HepG2 (cell line): Measurements from ENCODE around the gene RAD21L1. TPM values are rescaled to one million over a fixed set of nuclear protein-coding genes. Genes with fewer than 3 reads are reported as not detected.

Experiments
- ATAC-seq: fragments of 200-7000 bp; cut with Tn5 transposase; 3 replicates; pipeline ENCODE4 v1.9.1; 2020; ENCODE audit warnings: mild to moderate bottlenecking, moderate library complexity
- BruUV-seq: library from RNA; stranded (reverse); fragments of 400-500 nt; replicated peaks from 2 replicates; lab custom pipeline; 2021; lab: Mats Ljungman, UMichigan
- CTCF ChIA-PET: fragments of 300-600 bp; formaldehyde crosslinking; extraction: SDS; loops from one replicate; lab custom pipeline; 2021; ENCODE audit warnings: low total read pairs, inconsistent platforms, low intra/inter-chr PET ratio; lab: Yijun Ruan, JAX
- POLR2A ChIA-PET: fragments of 350-600 bp; sonication (Branson Sonifier 250); formaldehyde crosslinking; loops from one replicate; lab custom pipeline; 2020; ENCODE audit warnings: antibody characterized with exemption, inconsistent platforms; lab: Yijun Ruan, JAX
- DNase-seq: peaks from one replicate; pipeline ENCODE4 v3.0.0-alpha.2; 2015; ENCODE audit warnings: low spot score
- FAIRE-seq: peaks from 3 replicates; lab custom pipeline; 2011; peaks lifted over from hg19 to GRCh38; lab: Jason Lieb, UNC
- H2AFZ ChIP-seq: one replicate; pipeline ENCODE4 v1.6.1; 2011; ENCODE audit warnings: low read length, inconsistent platforms
- H3K27ac ChIP-seq: fragments of 300-600 bp; 3 replicates; pipeline ENCODE4 v1.8.0; 2011; ENCODE audit warnings: mixed run types, mild to moderate bottlenecking, mixed read lengths, low read length, inconsistent platforms; ENCODE audit not compliant: insufficient read depth; ENCODE audit errors: extremely low read length
- H3K27me3 ChIP-seq, 2 experiments: fragments of 200-600 bp in 1 of 2; 2 replicates in 1 of 2; 3 replicates in 1 of 2; pipeline versions ENCODE4 v1.6.0 to v1.8.0; 2011; ENCODE audit warnings: low read length in 2 of 2, mild to moderate bottlenecking in 2 of 2, moderate library complexity in 2 of 2, inconsistent platforms in 1 of 2; ENCODE audit not compliant: insufficient read depth in 2 of 2, control insufficient read depth in 1 of 2
- H3K36me3 ChIP-seq, 2 experiments: fragments of 200-600 bp in 1 of 2; replicated peaks in 1 of 2; 2 replicates in 1 of 2; 3 replicates in 1 of 2; pipeline versions ENCODE4 v1.5.1 to v1.8.0; 2011; ENCODE audit warnings: low read length in 2 of 2, inconsistent platforms in 1 of 2; ENCODE audit not compliant: insufficient read depth in 2 of 2, control insufficient read depth in 1 of 2
- H3K4me1 ChIP-seq: 2 replicates; pipeline ENCODE4 v1.5.1; 2012; ENCODE audit warnings: low read length, inconsistent platforms; ENCODE audit not compliant: insufficient read depth
- H3K4me2 ChIP-seq: 2 replicates; pipeline ENCODE4 v1.6.0; 2011; ENCODE audit warnings: low read depth, low read length, inconsistent platforms
- H3K4me3 ChIP-seq, 3 experiments: fragments of 200-600 bp in 1 of 3; sonication (generic), shearing (Covaris generic) in 1 of 3; replicated peaks in 1 of 3; 2 replicates each; pipeline ENCODE4 v1.5.1; 2011 to 2016; ENCODE audit warnings: low read length in 3 of 3, inconsistent platforms in 2 of 3, low read depth in 2 of 3, mild to moderate bottlenecking in 2 of 3, control low read depth in 1 of 3, mixed read lengths in 1 of 3; ENCODE audit not compliant: insufficient read depth in 1 of 3
- H3K79me2 ChIP-seq: one replicate; pipeline ENCODE4 v1.6.1; 2011; ENCODE audit warnings: low read length, inconsistent platforms; ENCODE audit not compliant: insufficient read depth
- H3K9ac ChIP-seq: 2 replicates; pipeline ENCODE4 v1.6.0; 2011; ENCODE audit warnings: mild to moderate bottlenecking, low read depth, low read length, inconsistent platforms; ENCODE audit not compliant: insufficient read depth
- H3K9me3 ChIP-seq: 2 replicates; pipeline ENCODE4 v1.5.1; 2012; ENCODE audit warnings: mild to moderate bottlenecking, low read length
- H4K20me1 ChIP-seq: 2 replicates; pipeline ENCODE4 v1.6.0; 2011; ENCODE audit warnings: inconsistent platforms, mild to moderate bottlenecking, low read length, moderate library complexity; ENCODE audit not compliant: insufficient read depth
- CC2D1A ChIP-seq: sonication (generic); formaldehyde crosslinking; IDR thresholded peaks from 2 replicates; pipeline ENCODE4 v1.8.1; 2023; ENCODE audit warnings: mild to moderate bottlenecking, missing genetic modification reagents
- MXD1 ChIP-seq: sonication (generic); formaldehyde crosslinking; IDR thresholded peaks from 2 replicates; pipeline ENCODE4 v1.4.0; 2020; ENCODE audit warnings: mild to moderate bottlenecking, missing genetic modification reagents
- NFATC3 ChIP-seq: sonication (generic); formaldehyde crosslinking; IDR thresholded peaks from 2 replicates; pipeline ENCODE4 v1.5.1; 2020; ENCODE audit warnings: mild to moderate bottlenecking, missing genetic modification reagents
- SNAPC4 ChIP-seq: sonication (generic); formaldehyde crosslinking; IDR thresholded peaks from 2 replicates; pipeline ENCODE4 v1.4.0; 2020; ENCODE audit warnings: mild to moderate bottlenecking, missing genetic modification reagents
- ZBTB43 ChIP-seq: sonication (generic); formaldehyde crosslinking; conservative IDR thresholded peaks from 2 replicates; pipeline ENCODE4 v1.4.0; 2020; ENCODE audit warnings: missing genetic modification reagents
- ZMYM4 ChIP-seq: sonication (generic); formaldehyde crosslinking; IDR thresholded peaks from 2 replicates; pipeline ENCODE4 v1.8.1; 2023; ENCODE audit warnings: mild to moderate bottlenecking, missing genetic modification reagents
- ZNF143 ChIP-seq: sonication (generic); formaldehyde crosslinking; IDR thresholded peaks from 2 replicates; pipeline ENCODE4 v1.4.0; 2020; ENCODE audit warnings: missing genetic modification reagents
- WGBS: methylation state at CpG from one replicate; pipeline ENCODE4 v1.1.6; 2017; ENCODE audit warnings: low lambda C conversion rate; 5-methylcytosine and 5-hydroxymethylcytosine counted together
- in situ Hi-C: cut with HindIII; loops from 2 replicates; pipeline ENCODE4 v1.10.0; 2017; ENCODE audit warnings: low pct_unique_long_range_greater_than_20kb; ENCODE audit not compliant: extremely low pct_ligation_motif_present
- intact Hi-C: fragments of 100-400 bp; cut with micrococcal nuclease; formaldehyde crosslinking; loops from one replicate; pipeline ENCODE4 v1.10.0; 2022; ENCODE audit not compliant: unreplicated experiment
- polyA plus RNA-seq, 8 experiments: library from polyadenylated mRNA; depleted of rRNA in 3 of 8; stranded (reverse) in 7 of 8; unstranded in 1 of 8; fragments of >200 nt; fragmentation: Illumina TruSeq in 4 of 8; extraction: Trizol in 4 of 8; gene quantifications; 2 replicates each; pipeline versions ENCODE4 v1.2.1 to v1.2.3, GENCODE V29; 2011 to 2016; ENCODE audit warnings: low read depth in 4 of 8, missing spikeins in 1 of 8, mixed read lengths in 1 of 8; ENCODE audit not compliant: insufficient read depth in 1 of 8
- total RNA-seq, 5 experiments: library from RNA; depleted of rRNA; stranded (reverse); fragments of >200 nt; fragmentation: Illumina TruSeq; extraction: Trizol; gene quantifications; 2 replicates each; pipeline ENCODE4 v1.2.3, GENCODE V29; 2016; ENCODE audit warnings: low read depth in 1 of 5
- TF ChIP-seq, protein P1 (sequence below): sonication (generic); formaldehyde crosslinking; IDR thresholded peaks from 2 replicates; pipeline ENCODE4 v1.5.0; 2020; ENCODE audit warnings: missing genetic modification reagents
- TF ChIP-seq, protein P2 (sequence below): sonication (generic); formaldehyde crosslinking; IDR thresholded peaks from 2 replicates; pipeline ENCODE4 v1.4.0; 2020; ENCODE audit warnings: missing genetic modification reagents, borderline replicate concordance

Gene RAD21L1
- total and polyA plus RNA-seq, 2 of the 13 experiments (the other 11 are each of a cell fraction or from before 2014, with no cell fraction given), result not detected

- TF ChIP-seq CC2D1A (CRISPR knock-in tag) (no peak), ZBTB43 (no peak)
- TF ChIP-seq, protein P1, sequence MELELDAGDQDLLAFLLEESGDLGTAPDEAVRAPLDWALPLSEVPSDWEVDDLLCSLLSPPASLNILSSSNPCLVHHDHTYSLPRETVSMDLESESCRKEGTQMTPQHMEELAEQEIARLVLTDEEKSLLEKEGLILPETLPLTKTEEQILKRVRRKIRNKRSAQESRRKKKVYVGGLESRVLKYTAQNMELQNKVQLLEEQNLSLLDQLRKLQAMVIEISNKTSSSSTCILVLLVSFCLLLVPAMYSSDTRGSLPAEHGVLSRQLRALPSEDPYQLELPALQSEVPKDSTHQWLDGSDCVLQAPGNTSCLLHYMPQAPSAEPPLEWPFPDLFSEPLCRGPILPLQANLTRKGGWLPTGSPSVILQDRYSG (CRISPR knock-in tag), result no peak
Observed at GRCh38 chr20:1296117-1296610, 70.3 kb downstream of the RAD21L1 start (continued).

- no peak overlapping the region for H3K27ac ChIP-seq
- no peak overlapping the region for H3K9ac ChIP-seq
- peaks cover 7 to 51% of the 10 kb centered on the region in 2 experiments; a peak in 2 of 5 replicates for H3K27me3 ChIP-seq
- H4K20me1 ChIP-seq, result no peaks in the 10 kb centered on the region
- no peak for DNase-seq
- no TSS peak for BruUV-seq
- H3K9me3 ChIP-seq, result no peaks in the 10 kb centered on the region
- in situ Hi-C loops (no loop called here), intact Hi-C loops (loop anchor here (10.0 kb wide), 1 partner anchor 412 kb away; no protein-coding TSS in a partner anchor)
- no peak for FAIRE-seq
- TF ChIP-seq NFATC3 (no peak), SNAPC4 (no peak), MXD1 (CRISPR knock-in tag) (no peak), ZMYM4 (no peak), ZNF143 (no peak)
- TF ChIP-seq, protein P2, sequence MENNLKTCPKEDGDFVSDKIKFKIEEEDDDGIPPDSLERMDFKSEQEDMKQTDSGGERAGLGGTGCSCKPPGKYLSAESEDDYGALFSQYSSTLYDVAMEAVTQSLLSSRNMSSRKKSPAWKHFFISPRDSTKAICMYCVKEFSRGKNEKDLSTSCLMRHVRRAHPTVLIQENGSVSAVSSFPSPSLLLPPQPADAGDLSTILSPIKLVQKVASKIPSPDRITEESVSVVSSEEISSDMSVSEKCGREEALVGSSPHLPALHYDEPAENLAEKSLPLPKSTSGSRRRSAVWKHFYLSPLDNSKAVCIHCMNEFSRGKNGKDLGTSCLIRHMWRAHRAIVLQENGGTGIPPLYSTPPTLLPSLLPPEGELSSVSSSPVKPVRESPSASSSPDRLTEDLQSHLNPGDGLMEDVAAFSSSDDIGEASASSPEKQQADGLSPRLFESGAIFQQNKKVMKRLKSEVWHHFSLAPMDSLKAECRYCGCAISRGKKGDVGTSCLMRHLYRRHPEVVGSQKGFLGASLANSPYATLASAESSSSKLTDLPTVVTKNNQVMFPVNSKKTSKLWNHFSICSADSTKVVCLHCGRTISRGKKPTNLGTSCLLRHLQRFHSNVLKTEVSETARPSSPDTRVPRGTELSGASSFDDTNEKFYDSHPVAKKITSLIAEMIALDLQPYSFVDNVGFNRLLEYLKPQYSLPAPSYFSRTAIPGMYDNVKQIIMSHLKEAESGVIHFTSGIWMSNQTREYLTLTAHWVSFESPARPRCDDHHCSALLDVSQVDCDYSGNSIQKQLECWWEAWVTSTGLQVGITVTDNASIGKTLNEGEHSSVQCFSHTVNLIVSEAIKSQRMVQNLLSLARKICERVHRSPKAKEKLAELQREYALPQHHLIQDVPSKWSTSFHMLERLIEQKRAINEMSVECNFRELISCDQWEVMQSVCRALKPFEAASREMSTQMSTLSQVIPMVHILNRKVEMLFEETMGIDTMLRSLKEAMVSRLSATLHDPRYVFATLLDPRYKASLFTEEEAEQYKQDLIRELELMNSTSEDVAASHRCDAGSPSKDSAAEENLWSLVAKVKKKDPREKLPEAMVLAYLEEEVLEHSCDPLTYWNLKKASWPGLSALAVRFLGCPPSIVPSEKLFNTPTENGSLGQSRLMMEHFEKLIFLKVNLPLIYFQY (CRISPR knock-in tag), result no peak
- H3K4me2 ChIP-seq, result no peak overlapping the region
- H3K4me3 ChIP-seq, result no peak overlapping the region
- WGBS, result 56% methylated on average over 14 of the region's 14 CpGs
- no peaks in the 10 kb centered on the region for H3K4me1 ChIP-seq
- ChIA-PET POLR2A (no interaction called here), CTCF (no interaction called here)
- no peaks in the 10 kb centered on the region for H3K79me2 ChIP-seq
- no peak for ATAC-seq
- no peak overlapping the region for H2AFZ ChIP-seq
- H3K36me3 ChIP-seq, result no peaks in the 10 kb centered on the region
Observed at GRCh38 chr20:1296922-1297321, 71.1 kb downstream of the RAD21L1 start.
